K562 (cell line): ENCODE data around the gene PRICKLE2. TPM values are rescaled to one million over a fixed set of nuclear protein-coding genes. Genes with fewer than 3 reads are reported as not detected.

Source experiments
- ATAC-seq: fragments of 200-7000 bp; cut with Tn5 transposase; 3 replicates; pipeline ENCODE4 v1.9.1; 2020; ENCODE audit warnings: moderate library complexity
- BruUV-seq: library from RNA; stranded (reverse); fragments of 400-500 nt; replicated peaks from 2 replicates; lab custom pipeline; 2021; lab: Mats Ljungman, UMichigan
- CTCF ChIA-PET: fragments of 300-600 bp; formaldehyde crosslinking; extraction: SDS; loops from one replicate; lab custom pipeline; 2021; ENCODE audit warnings: low intra/inter-chr PET ratio; lab: Yijun Ruan, JAX
- POLR2A ChIA-PET: fragments of 300-600, 350-650 bp; sonication (Branson Sonifier 250); formaldehyde crosslinking; extraction: SDS; loops from one replicate; lab custom pipeline; 2021; ENCODE audit warnings: antibody characterized with exemption, inconsistent platforms; lab: Yijun Ruan, JAX
- DNase-seq, 4 experiments: peaks; one replicate each; pipeline versions ENCODE4 v3.0.0 to v3.0.0-alpha.2; 2011 to 2018; ENCODE audit warnings: low spot score in 3 of 4, mixed read lengths in 3 of 4; ENCODE audit errors: extremely low read depth in 1 of 4
- FAIRE-seq: peaks from 2 replicates; lab custom pipeline; 2011; peaks lifted over from hg19 to GRCh38; lab: Jason Lieb, UNC
- H2AFZ ChIP-seq: 2 replicates; pipeline ENCODE4 v1.6.0; 2011; ENCODE audit warnings: low read depth, low read length, control low read depth, inconsistent platforms
- H3K27ac ChIP-seq: fragments of 200-600 bp; 3 replicates; pipeline ENCODE4 v1.8.0; 2011; ENCODE audit warnings: low read depth, mild to moderate bottlenecking, control low read depth, inconsistent platforms, low read length, moderate library complexity, mixed read lengths; ENCODE audit errors: extremely low read depth
- H3K27me3 ChIP-seq, 2 experiments: fragments of 300-600 bp in 1 of 2; 2 replicates in 1 of 2; 3 replicates in 1 of 2; pipeline versions ENCODE4 v1.6.0 to v1.8.0; 2011; ENCODE audit warnings: inconsistent platforms in 2 of 2, low read length in 2 of 2, mild to moderate bottlenecking in 1 of 2, mixed read lengths in 1 of 2, moderate library complexity in 1 of 2; ENCODE audit not compliant: control insufficient read depth in 2 of 2, insufficient read depth in 2 of 2
- H3K36me3 ChIP-seq: fragments of 300-600 bp; 3 replicates; pipeline ENCODE4 v1.8.0; 2011; ENCODE audit warnings: mild to moderate bottlenecking, low read length, inconsistent platforms; ENCODE audit not compliant: control insufficient read depth, insufficient read depth
- H3K4me1 ChIP-seq, 2 experiments: fragments of 200-600 bp in 1 of 2; replicated peaks in 1 of 2; 2 replicates in 1 of 2; 3 replicates in 1 of 2; pipeline versions ENCODE4 v1.5.1 to v1.8.0; 2011; ENCODE audit warnings: inconsistent platforms in 2 of 2, low read length in 2 of 2, mild to moderate bottlenecking in 1 of 2, mixed read lengths in 1 of 2, moderate library complexity in 1 of 2; ENCODE audit not compliant: control insufficient read depth in 2 of 2, insufficient read depth in 2 of 2
- H3K4me2 ChIP-seq: 2 replicates; pipeline ENCODE4 v1.6.1; 2011; ENCODE audit warnings: low read length, control low read depth, inconsistent platforms, mixed read lengths; ENCODE audit not compliant: insufficient read depth
- H3K4me3 ChIP-seq: fragments of 200-600 bp; sonication (generic), shearing (Covaris generic); 2 replicates; pipeline ENCODE4 v1.5.1; 2016; ENCODE audit warnings: control low read depth, inconsistent platforms
- H3K79me2 ChIP-seq: fragments of 200-600 bp; 3 replicates; pipeline ENCODE4 v1.8.0; 2011; ENCODE audit warnings: low read length, inconsistent platforms; ENCODE audit not compliant: control insufficient read depth, insufficient read depth
- H3K9ac ChIP-seq, 2 experiments: 2 replicates each; pipeline versions ENCODE4 v1.6.0 to v1.6.1; 2011; ENCODE audit warnings: low read depth in 2 of 2, low read length in 2 of 2, control low read depth in 1 of 2, inconsistent platforms in 1 of 2, mild to moderate bottlenecking in 1 of 2, mixed read lengths in 1 of 2; ENCODE audit not compliant: insufficient read depth in 1 of 2
- H3K9me1 ChIP-seq: one replicate; pipeline ENCODE4 v1.6.0; 2011; ENCODE audit warnings: inconsistent platforms, mild to moderate bottlenecking, low read length, moderate library complexity; ENCODE audit not compliant: control insufficient read depth, insufficient read depth
- H3K9me3 ChIP-seq: replicated peaks from 2 replicates; pipeline ENCODE4 v1.5.1; 2011; ENCODE audit warnings: low read depth, low read length, inconsistent platforms; ENCODE audit not compliant: control insufficient read depth, insufficient read depth
- H4K20me1 ChIP-seq: replicated peaks from 2 replicates; pipeline ENCODE4 v1.6.1; 2011; ENCODE audit warnings: low read length, inconsistent platforms, mixed read lengths; ENCODE audit not compliant: control insufficient read depth, insufficient read depth
- ARID1B ChIP-seq: fragments of 450-650 bp; IDR thresholded peaks from 2 replicates; pipeline ENCODE4 v1.6.1; 2016; ENCODE audit warnings: antibody characterized with exemption, mild to moderate bottlenecking, inconsistent platforms
- CC2D1A ChIP-seq: fragments of 450-650 bp; IDR thresholded peaks from 2 replicates; pipeline ENCODE4 v1.6.1; 2017; ENCODE audit warnings: mild to moderate bottlenecking
- HMBOX1 ChIP-seq: sonication (generic); IDR thresholded peaks from 2 replicates; pipeline ENCODE4 v1.6.1; 2016
- KAT2B ChIP-seq: IDR thresholded peaks from one replicate; pipeline ENCODE4 v1.6.1; 2012; ENCODE audit warnings: low read depth, mild to moderate bottlenecking, control low read depth, inconsistent platforms, low read length, moderate library complexity
- KLF10 ChIP-seq: fragments of 250-450 bp; sonication (Bioruptor Pico); IDR thresholded peaks from 2 replicates; pipeline ENCODE4 v1.6.1; 2021; ENCODE audit warnings: matching md5 sums
- NR2C1 ChIP-seq, 2 experiments: fragments of 450-650 bp; IDR thresholded peaks; 2 replicates each; pipeline ENCODE4 v1.6.1; 2017; ENCODE audit warnings: mild to moderate bottlenecking in 2 of 2, antibody characterized with exemption in 1 of 2, inconsistent platforms in 1 of 2, missing compliant biosample characterization in 1 of 2, missing genetic modification characterization in 1 of 2
- SIRT6 ChIP-seq: IDR thresholded peaks from one replicate; pipeline ENCODE4 v1.6.1; 2012; ENCODE audit warnings: low read depth, mild to moderate bottlenecking, control low read depth, inconsistent platforms, low read length, moderate library complexity
- TAF9B ChIP-seq: fragments of 450-650 bp; IDR thresholded peaks from 2 replicates; pipeline ENCODE4 v1.6.1; 2018; ENCODE audit warnings: mild to moderate bottlenecking; ENCODE audit not compliant: partially characterized antibody
- TEAD1 ChIP-seq, 2 experiments: fragments of 450-650 bp in 1 of 2; sonication (generic) in 1 of 2; formaldehyde crosslinking; IDR thresholded peaks; 2 replicates each; pipeline versions ENCODE4 v1.4.0 to v1.8.0; 2020 to 2022; ENCODE audit warnings: mild to moderate bottlenecking in 2 of 2, missing genetic modification reagents in 1 of 2
- ZBTB11 ChIP-seq, 3 experiments: fragments of 200-800 bp in 1 of 3; fragments of 250-450 bp in 1 of 3; fragments of 450-650 bp in 1 of 3; sonication (Bioruptor Pico) in 1 of 3; sonication (Bioruptor generic) in 1 of 3; formaldehyde crosslinking in 1 of 3; IDR thresholded peaks; 2 replicates each; pipeline versions ENCODE4 v1.6.1 to v1.8.0; 2016 to 2022; ENCODE audit warnings: mild to moderate bottlenecking in 2 of 3, missing genetic modification characterization in 2 of 3, missing compliant biosample characterization in 1 of 3, moderate library complexity in 1 of 3
- ZNF57 ChIP-seq: fragments of 450-650 bp; formaldehyde crosslinking; IDR thresholded peaks from 2 replicates; pipeline ENCODE4 v1.4.0; 2020; ENCODE audit warnings: mild to moderate bottlenecking, moderate library complexity
- ZNF707 ChIP-seq: fragments of 250-450 bp; sonication (Bioruptor Pico); conservative IDR thresholded peaks from 2 replicates; pipeline ENCODE4 v1.8.0; 2022; ENCODE audit warnings: inconsistent platforms, mild to moderate bottlenecking, moderate library complexity
- ZNF778 ChIP-seq: fragments of 450-650 bp; formaldehyde crosslinking; IDR thresholded peaks from 2 replicates; pipeline ENCODE4 v1.4.0; 2020; ENCODE audit warnings: mild to moderate bottlenecking, moderate library complexity
- WGBS: fragments of 100-300 bp; shearing (Covaris generic); methylation state at CpG from one replicate; pipeline ENCODE4 v1.1.6; 2016; ENCODE audit warnings: low coverage, mixed read lengths; ENCODE audit not compliant: insufficient coverage; ENCODE audit errors: missing lambda C conversion rate; 5-methylcytosine and 5-hydroxymethylcytosine counted together
- in situ Hi-C: fragments of 300-500 bp; cut with MboI; formaldehyde crosslinking; loops from 4 replicates; pipeline ENCODE4 v1.15.0; 2018; ENCODE audit warnings: inconsistent platforms, mixed read lengths
- intact Hi-C: fragments of 100-400 bp; cut with micrococcal nuclease; formaldehyde crosslinking; loops from 2 replicates; pipeline ENCODE4 v1.14.2; 2022
- polyA plus RNA-seq, 8 experiments: library from polyadenylated mRNA; depleted of rRNA in 4 of 8; stranded (reverse) in 5 of 8; unstranded in 3 of 8; fragments of >200 nt; fragmentation: Nextera tagmentation in 2 of 8; fragmentation: Illumina TruSeq in 1 of 8; extraction: Ambion mirVana in 2 of 8; extraction: Trizol in 1 of 8; gene quantifications; 2 replicates each; pipeline versions ENCODE4 v1.2.1 to v1.2.3, GENCODE V29; 2011 to 2014; ENCODE audit warnings: inconsistent platforms in 1 of 8, missing spikeins in 1 of 8
- total RNA-seq, 7 experiments: library from RNA; depleted of rRNA in 6 of 7; stranded (reverse); fragments of >200 nt in 6 of 7; fragmentation: Illumina TruSeq in 2 of 7; extraction: Trizol in 2 of 7; gene quantifications; 2 replicates each; pipeline versions ENCODE4 v1.2.1 to v1.2.3, GENCODE V29; 2011 to 2021; ENCODE audit warnings: low replicate concordance in 1 of 7

PRICKLE2 gene
- total and polyA plus RNA-seq, 9 of the 15 experiments (the other 6 are each of a cell fraction or from before 2014, with no cell fraction given) = 0.07 to 0.09 TPM; not detected in 7

GRCh38 chr3:64098670-64099069 is 126.6 kb downstream of the PRICKLE2 start (continued):
- TF ChIP-seq HMBOX1 (no peak), NR2C1 (IDR thresholded peaks at IDR 0.05) (no peak), NR2C1 (tag; IDR thresholded peaks at IDR 0.05) (no peak), KAT2B (no peak), TEAD1 (CRISPR knock-in tag; IDR thresholded peaks at IDR 0.05) (no peak), TAF9B (no peak), ZNF707 (CRISPR knock-in tag) (no peak), ARID1B (no peak), KLF10 (CRISPR knock-in tag) (no peak), SIRT6 (no peak), ZNF778 (CRISPR knock-in tag) (no peak), ZNF57 (CRISPR knock-in tag) (no peak)

GRCh38 chr3:64097920-64098319 is 127.3 kb downstream of the PRICKLE2 start:
- in situ Hi-C loops = no loop called here
- FAIRE-seq (no peak), DNase-seq (no peak), ATAC-seq (no peak)
- no peak overlapping the region for H3K27ac ChIP-seq
- H3K9me3 ChIP-seq = no peaks in the 10 kb centered on the region
- H3K9ac ChIP-seq = no peak overlapping the region
- H3K79me2 ChIP-seq = no peaks in the 10 kb centered on the region
- CTCF ChIA-PET = no interaction called here
- H3K4me1 ChIP-seq = no peaks in the 10 kb centered on the region
- H3K4me3 ChIP-seq = no peak overlapping the region
- no peaks in the 10 kb centered on the region for H4K20me1 ChIP-seq
- no peak overlapping the region for H2AFZ ChIP-seq
- no peak overlapping the region for H3K4me2 ChIP-seq
- POLR2A ChIA-PET = no interaction called here
- WGBS = 3% methylated on average over 5 of the region's 5 CpGs
- H3K36me3 ChIP-seq = no peaks in the 10 kb centered on the region
- no TSS peak for BruUV-seq
- intact Hi-C loops = no loop called here
- H3K9me1 ChIP-seq = no peaks in the 10 kb centered on the region
- TF ChIP-seq CC2D1A = no peak
- TF ChIP-seq ZBTB11 (CRISPR knock-in tag; IDR thresholded peaks at IDR 0.05) = peak in 1 of 3 experiments; percentile 91; a peak in 2 of 6 replicates
- H3K27me3 ChIP-seq = peaks cover 0 to 12% of the 10 kb centered on the region in 2 experiments; a peak in 2 of 5 replicates
